ENCODE measurements around the gene CCDC39. TPM values are rescaled to one million over a fixed set of nuclear protein-coding genes. Genes with fewer than 3 reads are reported as not detected.

CCDC39 gene
- total RNA-seq (2014; rRNA removed; shearing (Covaris generic)) = 0.03 and 0.05 TPM in 2 replicates
- polyA plus RNA-seq (2015; cell fraction: cytosol; rRNA removed) = 0.02 and 0.09 TPM in 2 replicates
- 0.03 and 0.42 TPM in 2 replicates for polyA plus RNA-seq (2015; cell fraction: nucleus; rRNA removed)

- peak; percentile 80 for DNase-seq (ENCODE audit: low read depth)
Observed at GRCh38 chr3:180679178-180680096, at the start of gene CCDC39. Gene CCDC39 (minus strand): TSS chr3:180679489. CDS start chr3:180679380, 109 bp downstream.

GRCh38 chr3:180720012-180720411 lies 40.7 kb upstream of the CCDC39 start:
- DNase-seq (ENCODE audit: low read depth) = no peak

GRCh38 chr3:180707896-180708295 lies 28.6 kb upstream of the CCDC39 start:
- no peak for DNase-seq (ENCODE audit: low read depth)

- DNase-seq (ENCODE audit: low read depth) = no peak
Observed at GRCh38 chr3:180705619-180706018, 26.3 kb upstream of the CCDC39 start.

- no peak for DNase-seq (ENCODE audit: low read depth)
Observed at GRCh38 chr3:180704532-180704931, 25.2 kb upstream of the CCDC39 start.

- DNase-seq (ENCODE audit: low read depth) = peak; percentile 35
Observed at GRCh38 chr3:180700941-180701340, 21.7 kb upstream of the CCDC39 start.

- DNase-seq (ENCODE audit: low read depth) = no peak
Observed at GRCh38 chr3:180698760-180699270, 19.5 kb upstream of the CCDC39 start.

- no peak for DNase-seq (ENCODE audit: low read depth)
Observed at GRCh38 chr3:180694321-180694720, 15.0 kb upstream of the CCDC39 start.

GRCh38 chr3:180693656-180694055 lies 14.4 kb upstream of the CCDC39 start:
- DNase-seq (ENCODE audit: low read depth) = no peak

GRCh38 chr3:180690061-180690460 lies 10.8 kb upstream of the CCDC39 start:
- no peak for DNase-seq (ENCODE audit: low read depth)

- no peak for DNase-seq (ENCODE audit: low read depth)
Observed at GRCh38 chr3:180684807-180685206, 5.5 kb upstream of the CCDC39 start.

- no peak for DNase-seq (ENCODE audit: low read depth)
Observed at GRCh38 chr3:180683816-180684215, 4.5 kb upstream of the CCDC39 start.

- peak; percentile 61 for DNase-seq (ENCODE audit: low read depth)
Observed at GRCh38 chr3:180680097-180680430, 775 bp upstream of the CCDC39 start.

GRCh38 chr3:180678231-180678630 lies 1.1 kb downstream of the CCDC39 start:
- no peak for DNase-seq (ENCODE audit: low read depth)

- DNase-seq (ENCODE audit: low read depth) = no peak
Observed at GRCh38 chr3:180661444-180661843, 17.8 kb downstream of the CCDC39 start.

GRCh38 chr3:180657094-180657493 lies 22.2 kb downstream of the CCDC39 start:
- no peak for DNase-seq (ENCODE audit: low read depth)

GRCh38 chr3:180656406-180656805 lies 22.9 kb downstream of the CCDC39 start:
- no peak for DNase-seq (ENCODE audit: low read depth)

- DNase-seq (ENCODE audit: low read depth) = no peak
Observed at GRCh38 chr3:180646187-180646790, 33.0 kb downstream of the CCDC39 start.

GRCh38 chr3:180640987-180641386 lies 38.3 kb downstream of the CCDC39 start:
- DNase-seq (ENCODE audit: low read depth) = no peak

- DNase-seq (ENCODE audit: low read depth) = peak; percentile 19
Observed at GRCh38 chr3:180633722-180634121, 45.6 kb downstream of the CCDC39 start.

GRCh38 chr3:180631317-180631716 lies 48.0 kb downstream of the CCDC39 start:
- no peak for DNase-seq (ENCODE audit: low read depth)

GRCh38 chr3:180630371-180630770 lies 48.9 kb downstream of the CCDC39 start:
- peak; percentile 64 for DNase-seq (ENCODE audit: low read depth)
